A204.1 (cell line): Measurements from ENCODE around the gene ASB2.

Experiments
- FAIRE-seq: peaks from 2 replicates; lab custom pipeline; 2012; peaks lifted over from hg19 to GRCh38; lab: Jason Lieb, UNC

ASB2 gene

GRCh38 chr14:93978735-93979134 is 2.4 kb upstream of the ASB2 start:
- FAIRE-seq, result no peak

- FAIRE-seq, result no peak
Observed at GRCh38 chr14:93977790-93978581, 1.6 kb upstream of the ASB2 start.

- FAIRE-seq, result no peak
Observed at GRCh38 chr14:93977171-93977570, 801 bp upstream of the ASB2 start.

- FAIRE-seq, result no peak
Observed at GRCh38 chr14:93975791-93976476, 436 bp downstream of the ASB2 start.

DNA sequence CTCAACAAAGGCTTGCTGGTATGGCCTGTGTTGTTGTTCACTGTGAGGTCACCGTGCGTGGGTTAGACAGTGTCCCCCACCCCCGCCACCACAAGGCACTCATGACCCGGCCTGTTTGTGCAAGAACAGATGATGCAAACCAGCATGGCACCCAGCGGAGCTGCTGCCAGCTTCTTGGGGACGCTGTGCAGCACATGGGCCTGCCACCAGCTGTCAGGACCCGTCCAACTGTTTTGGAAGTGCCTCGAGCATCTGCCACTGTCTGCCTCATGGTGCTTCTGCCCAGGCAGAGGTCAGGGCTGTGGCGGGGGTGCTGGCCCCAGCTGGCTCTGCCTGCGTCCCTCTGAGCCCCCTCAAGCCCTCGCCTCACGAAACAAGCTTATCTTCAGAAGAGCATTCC is 1.5 kb downstream of the ASB2 start:
- FAIRE-seq, result no peak

DNA sequence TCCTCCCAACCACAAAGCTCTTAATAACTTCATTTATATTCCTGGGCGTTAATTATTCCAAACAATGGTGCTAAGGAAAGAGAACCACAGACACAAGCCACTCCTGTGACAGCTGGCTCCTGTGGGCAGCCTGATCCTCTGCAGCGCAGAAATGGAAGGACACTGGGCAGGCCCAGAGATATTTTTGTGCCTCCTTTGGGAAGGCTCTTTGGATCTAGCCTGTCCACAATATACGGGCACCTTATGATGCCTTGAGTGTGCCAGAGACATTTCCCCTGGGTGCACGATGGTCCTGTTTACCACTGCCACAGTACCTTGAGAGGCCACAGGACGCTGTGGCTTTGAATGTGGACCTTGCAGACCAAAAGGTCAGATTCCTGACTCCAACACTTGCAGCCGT is 2.1 kb downstream of the ASB2 start:
- no peak for FAIRE-seq

DNA sequence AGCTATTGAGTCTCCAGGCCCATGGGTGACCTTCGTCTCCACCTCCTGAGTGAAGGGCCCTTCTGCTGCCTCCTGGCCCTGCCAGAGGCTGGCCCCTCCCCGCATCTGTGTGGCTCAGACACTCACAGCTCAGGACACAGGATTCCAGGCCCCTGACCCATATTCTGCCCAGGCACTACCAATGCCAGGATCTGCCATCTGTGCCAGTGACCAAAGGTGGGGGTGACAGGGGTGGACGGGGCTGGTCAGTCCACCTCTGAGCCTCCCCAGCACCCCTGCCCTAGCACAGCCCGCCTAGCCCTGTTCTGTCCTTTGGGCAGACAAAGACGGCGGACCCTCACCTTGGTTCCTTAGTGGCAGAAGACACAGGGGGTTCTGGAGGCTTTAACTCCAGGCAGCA is 2.8 kb downstream of the ASB2 start:
- FAIRE-seq, result no peak

GRCh38 chr14:93972618-93973205 is 3.7 kb downstream of the ASB2 start:
- FAIRE-seq, result no peak

DNA sequence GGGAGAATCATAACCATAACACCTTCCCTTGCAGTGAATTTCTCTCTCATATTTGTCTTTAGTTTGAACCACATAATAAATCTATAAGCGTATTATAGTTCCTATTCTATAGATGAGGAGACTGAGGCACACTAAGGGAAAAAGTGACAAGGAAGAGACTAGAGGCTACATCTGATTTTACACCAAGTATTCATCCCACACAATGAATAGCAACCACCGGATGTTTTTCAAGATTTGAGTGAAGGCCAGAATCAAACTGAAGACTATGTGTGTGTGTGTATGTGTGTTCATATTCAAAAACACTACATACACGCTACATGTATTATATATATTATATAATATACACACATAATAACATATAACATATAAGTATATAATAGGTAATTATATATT is 4.7 kb downstream of the ASB2 start:
- FAIRE-seq, result no peak

DNA sequence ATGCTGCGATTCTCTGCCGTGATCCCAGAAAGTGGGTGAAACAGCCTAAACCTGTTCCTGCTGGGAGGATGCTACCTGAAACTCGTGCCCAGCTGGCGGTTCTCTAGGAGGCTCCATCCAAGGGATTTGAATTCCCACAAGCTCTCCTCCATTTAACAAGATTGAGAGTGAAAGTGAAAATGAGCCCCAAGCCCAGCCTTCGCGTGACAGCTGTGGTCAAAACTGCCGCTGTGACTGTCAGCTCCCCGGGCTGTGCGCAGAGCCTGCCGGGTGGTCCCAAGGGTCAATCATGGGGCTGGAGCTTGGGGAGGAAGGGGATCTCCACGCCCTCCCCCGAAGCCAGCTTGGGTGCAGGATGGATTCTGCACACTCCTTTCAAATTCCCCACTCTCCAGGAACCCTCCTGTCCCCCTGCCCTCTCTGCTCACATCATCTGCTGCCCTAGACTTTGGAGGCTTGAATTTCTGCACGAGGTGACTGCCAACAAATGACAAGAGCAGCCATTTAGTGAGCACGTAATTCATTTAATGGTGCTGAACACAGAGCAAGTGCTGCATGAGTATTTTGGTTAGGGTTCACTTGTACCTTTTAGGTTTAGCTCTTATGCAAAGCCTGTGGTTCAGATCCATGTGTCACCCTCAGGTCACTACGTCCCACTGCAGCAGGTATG is 5.3 kb downstream of the ASB2 start:
- FAIRE-seq, result no peak

- no peak for FAIRE-seq
Observed at GRCh38 chr14:93970585-93970964, 5.8 kb downstream of the ASB2 start.

DNA sequence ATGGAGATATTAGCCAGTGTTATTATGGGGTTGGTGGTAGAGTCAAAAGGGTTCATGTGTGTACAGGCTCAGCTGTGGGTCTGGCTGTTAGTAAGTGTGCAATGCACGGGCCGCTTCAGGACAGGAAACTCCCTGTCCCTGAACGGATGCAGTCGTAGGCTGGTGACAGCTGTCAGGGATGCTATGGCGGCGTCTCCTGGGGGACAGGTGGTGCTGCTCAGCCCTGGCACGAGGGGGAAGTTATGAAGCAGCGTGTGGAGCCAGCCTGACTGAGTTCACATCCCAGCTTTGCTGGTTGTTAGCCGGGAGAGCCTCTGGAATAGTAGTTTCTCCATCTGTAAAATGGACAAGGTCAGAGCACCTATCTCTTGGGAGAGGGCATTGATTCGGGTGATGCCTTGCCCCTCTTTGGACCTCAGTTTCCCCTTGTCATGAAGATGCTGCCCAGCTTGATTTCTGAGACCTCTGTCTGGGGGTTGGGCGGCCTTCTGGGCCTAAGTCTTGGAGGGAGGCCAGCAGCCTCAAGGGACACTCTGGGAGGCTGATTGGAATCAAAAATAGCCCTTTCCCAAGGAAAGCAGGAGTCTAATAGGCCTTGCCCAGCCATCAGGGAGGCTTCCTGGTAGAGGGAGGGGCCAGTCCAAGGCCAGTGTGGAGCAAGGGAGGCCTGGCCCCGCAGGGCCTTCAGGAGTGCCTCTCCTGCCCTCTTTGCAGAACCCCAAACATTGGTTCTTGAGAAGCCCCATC is 7.1 kb downstream of the ASB2 start:
- no peak for FAIRE-seq

DNA sequence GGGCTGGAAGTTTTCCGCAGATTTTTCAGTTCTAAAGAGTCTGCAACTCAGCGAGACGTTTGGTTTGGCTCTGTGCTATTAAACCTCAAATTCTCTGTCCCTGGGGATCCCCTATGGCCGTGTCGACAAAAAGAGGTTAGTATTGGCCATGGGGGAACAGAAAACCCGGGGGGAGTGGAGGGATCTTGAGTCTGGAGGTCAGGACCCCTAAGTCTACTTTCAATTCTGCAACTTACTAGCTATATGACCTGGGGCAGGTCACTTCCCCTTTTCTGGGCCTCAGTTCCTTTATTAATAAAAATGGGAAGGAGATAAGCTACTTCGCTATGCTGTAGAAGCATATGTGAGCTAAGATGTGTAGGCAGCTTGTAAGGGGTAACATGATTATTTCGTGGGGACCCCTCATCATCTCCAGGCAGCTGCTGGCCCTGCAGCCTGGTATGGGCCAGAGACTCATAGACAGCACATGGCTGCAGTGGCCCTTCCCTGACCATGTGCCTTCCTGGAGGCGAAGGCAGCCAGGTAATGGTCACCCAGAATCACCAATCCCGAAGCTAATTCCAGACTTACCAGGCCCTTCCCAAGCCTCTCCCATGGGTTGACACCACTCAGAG is 8.6 kb downstream of the ASB2 start:
- FAIRE-seq, result no peak

GRCh38 chr14:93965946-93966474 is 10.4 kb downstream of the ASB2 start:
- FAIRE-seq, result no peak

DNA sequence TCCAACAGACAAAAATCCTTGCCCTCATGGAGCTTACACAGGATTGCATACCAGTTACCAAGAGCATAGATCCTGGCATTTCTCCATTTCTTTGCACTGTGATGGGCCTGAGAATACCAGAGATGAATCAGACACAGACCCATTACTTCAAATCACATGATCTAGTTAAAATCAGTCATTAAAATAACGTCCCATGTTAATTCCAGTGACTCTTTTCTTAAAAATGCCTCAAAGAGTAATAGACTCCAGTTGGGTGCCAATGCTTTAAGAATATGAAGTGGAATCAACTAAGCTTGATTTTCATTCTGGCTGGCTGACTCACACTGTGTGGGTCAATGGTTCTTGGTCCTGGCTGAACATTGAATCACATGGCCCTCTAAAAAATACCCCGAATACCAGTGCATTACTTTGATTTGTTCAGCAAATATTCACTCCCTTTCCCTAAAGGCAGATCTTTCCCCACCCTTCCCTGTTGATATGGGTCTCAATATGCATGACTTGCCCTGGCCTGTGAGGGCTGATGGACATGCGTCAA is 11.0 kb downstream of the ASB2 start:
- no peak for FAIRE-seq

DNA sequence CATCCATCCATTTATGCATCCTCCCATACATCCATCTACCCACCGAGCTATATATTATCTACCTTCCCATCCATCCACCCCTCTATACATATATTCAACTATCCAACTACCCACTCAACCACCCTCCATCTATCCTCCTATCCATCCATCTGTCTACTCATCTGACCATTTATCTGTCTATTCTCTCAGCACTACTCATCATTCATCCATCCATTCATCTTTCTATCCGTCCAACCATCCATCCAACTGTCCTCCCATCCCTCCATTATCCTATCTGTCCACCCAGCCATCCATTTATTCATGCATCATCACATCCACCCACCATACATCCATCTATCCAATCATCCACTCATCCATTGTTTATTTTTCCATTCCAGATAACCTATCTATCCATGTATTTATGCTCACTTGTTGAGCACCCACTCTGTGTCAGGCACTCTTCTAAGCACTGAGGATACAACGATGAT is 11.5 kb downstream of the ASB2 start:
- FAIRE-seq, result no peak

GRCh38 chr14:93964281-93964680 is 12.1 kb downstream of the ASB2 start:
- FAIRE-seq, result no peak

DNA sequence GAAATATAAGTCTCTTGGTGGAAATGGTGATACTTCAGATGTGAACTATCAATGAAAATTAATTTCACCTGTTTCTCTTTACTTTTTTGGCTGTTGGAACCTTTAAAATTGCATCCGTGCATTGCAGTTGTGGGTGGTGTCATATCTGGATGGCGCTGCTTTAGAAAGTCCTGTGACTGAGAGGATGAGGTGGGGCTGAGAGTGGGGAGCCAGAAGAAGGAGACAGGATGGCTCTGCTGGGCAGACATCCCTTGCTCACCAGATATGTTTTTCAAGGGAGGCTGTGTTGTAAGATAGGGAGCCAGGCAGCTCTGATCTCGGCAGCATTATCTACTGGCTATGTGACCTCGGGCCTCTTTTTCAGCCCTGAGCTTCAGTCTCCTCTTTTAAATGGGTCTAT is 12.7 kb downstream of the ASB2 start:
- FAIRE-seq, result no peak

GRCh38 chr14:93962701-93963601 is 13.4 kb downstream of the ASB2 start:
- no peak for FAIRE-seq

DNA sequence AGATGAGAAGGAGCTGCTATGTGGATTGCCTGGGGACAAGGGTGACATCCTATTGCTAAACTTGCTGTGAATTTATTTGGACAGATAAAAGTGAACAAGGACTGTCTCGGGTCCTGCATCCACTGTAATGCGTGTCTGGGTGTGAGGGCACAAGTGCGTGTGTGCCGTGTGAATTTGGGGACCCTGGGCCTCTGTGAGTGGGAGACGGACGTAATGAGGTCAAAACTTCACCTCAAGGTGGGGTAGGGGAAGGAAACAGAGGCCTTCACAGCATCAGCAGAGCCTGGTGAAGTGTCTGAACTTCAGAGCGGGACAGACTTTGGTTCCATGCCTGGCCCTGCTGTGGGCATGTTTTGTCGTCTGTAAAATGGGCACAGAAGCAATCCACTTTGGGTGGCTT is 14.8 kb downstream of the ASB2 start:
- no peak for FAIRE-seq
